CD4-positive, alpha-beta memory T cell (primary cell): ENCODE measurements around the gene ELAC1. TPM values are rescaled to one million over a fixed set of nuclear protein-coding genes. Genes with fewer than 3 reads are reported as not detected.

Experiments
- CTCF ChIA-PET: fragments of 350-600 bp; sonication (Branson Sonifier 250); formaldehyde crosslinking; loops from one replicate; lab custom pipeline; 2021; ENCODE audit warnings: inconsistent platforms; ENCODE audit not compliant: partially characterized antibody; lab: Charles Lee
- POLR2A ChIA-PET: fragments of 350-600 bp; sonication (Branson Sonifier 250); formaldehyde crosslinking; loops from one replicate; lab custom pipeline; 2021; ENCODE audit not compliant: partially characterized antibody; lab: Charles Lee
- DNase-seq, 5 donors: peaks; one replicate each; pipeline versions ENCODE4 v3.0.0 to v3.0.0-alpha.2; 2020 to 2022; ENCODE audit warnings: mixed read lengths in 1 of 5
- H3K27ac ChIP-seq: one replicate; pipeline ENCODE4 v1.7.0; 2013; ENCODE audit warnings: low read depth, low read length
- H3K27me3 ChIP-seq: 2 replicates; pipeline ENCODE4 v1.7.0; 2013; ENCODE audit warnings: mild to moderate bottlenecking, low read length, moderate library complexity; ENCODE audit not compliant: insufficient read depth
- H3K36me3 ChIP-seq: 2 replicates; pipeline ENCODE4 v1.7.0; 2013; ENCODE audit warnings: mild to moderate bottlenecking, low read length, moderate library complexity; ENCODE audit not compliant: insufficient read depth
- H3K4me1 ChIP-seq: 2 replicates; pipeline ENCODE4 v1.7.0; 2013; ENCODE audit warnings: mild to moderate bottlenecking, low read length, moderate library complexity; ENCODE audit not compliant: insufficient read depth
- H3K4me3 ChIP-seq, 2 donors: one replicate each; pipeline ENCODE4 v1.7.0; 2013; ENCODE audit warnings: low read length in 2 of 2, mild to moderate bottlenecking in 1 of 2
- H3K9me3 ChIP-seq, 2 donors: one replicate each; pipeline ENCODE4 v1.7.0; 2013; ENCODE audit warnings: low read length in 2 of 2, control low read depth in 1 of 2; ENCODE audit not compliant: control insufficient read depth in 1 of 2
- H3K27ac Mint-ChIP-seq, 7 donors: one replicate each; pipeline ENCODE4 v1.8.0; 2020 to 2021; ENCODE audit warnings: mixed read lengths in 7 of 7, mild to moderate bottlenecking in 6 of 7, inconsistent platforms in 3 of 7, moderate library complexity in 3 of 7
- H3K27me3 Mint-ChIP-seq, 2 donors: one replicate each; pipeline ENCODE4 v1.8.0; 2020 to 2021; ENCODE audit warnings: mixed read lengths in 2 of 2
- H3K36me3 Mint-ChIP-seq, 2 donors: one replicate each; pipeline ENCODE4 v1.8.0; 2020 to 2021; ENCODE audit warnings: mixed read lengths in 2 of 2, inconsistent platforms in 1 of 2, mild to moderate bottlenecking in 1 of 2
- H3K4me1 Mint-ChIP-seq, 4 donors: one replicate each; pipeline ENCODE4 v1.8.0; 2020 to 2021; ENCODE audit warnings: mixed read lengths in 4 of 4, mild to moderate bottlenecking in 1 of 4
- H3K4me3 Mint-ChIP-seq, 8 donors: one replicate each; pipeline ENCODE4 v1.8.0; 2020 to 2021; ENCODE audit warnings: mixed read lengths in 8 of 8, mild to moderate bottlenecking in 7 of 8, moderate library complexity in 6 of 8, inconsistent platforms in 3 of 8
- H3K9me3 Mint-ChIP-seq, 8 donors: one replicate each; pipeline ENCODE4 v1.8.0; 2020 to 2021; ENCODE audit warnings: mixed read lengths in 8 of 8, mild to moderate bottlenecking in 5 of 8, inconsistent platforms in 3 of 8, moderate library complexity in 1 of 8
- intact Hi-C: fragments of 100-400 bp; cut with micrococcal nuclease; formaldehyde crosslinking; loops from one replicate; pipeline ENCODE4 v1.15.1; 2023
- polyA plus RNA-seq, 2 donors: library from polyadenylated mRNA; unstranded; fragments of 300-500 nt; fragmentation: Illumina TruSeq; gene quantifications; one replicate each; pipeline ENCODE4 v1.2.3, GENCODE V29; 2021
- total RNA-seq, 2 experiments: library from RNA; stranded (reverse); gene quantifications; one replicate each; pipeline ENCODE4 v1.2.3, GENCODE V29; 2021

Gene ELAC1
- total and polyA plus RNA-seq, 4 experiments from 2014 or later, result 11.6 to 18.5 (median 13.5) TPM

GRCh38 chr18:51006061-51006818 is 38.4 kb downstream of the ELAC1 start:
- POLR2A ChIA-PET, result no interaction called here

GRCh38 chr18:51006948-51007789 is 39.3 kb downstream of the ELAC1 start:
- ChIA-PET CTCF (no interaction called here), POLR2A (no interaction called here)
- H3K9me3 Mint-ChIP-seq, result peaks cover 0 to 3% (median 0%) of the 10 kb centered on the region in 8 donors
- Histone ChIP-seq H3K27me3 (no peaks in the 10 kb centered on the region), H3K36me3 (no peaks in the 10 kb centered on the region), H3K4me1 (no peaks in the 10 kb centered on the region), H3K4me3 (no peak overlapping the region), H3K9me3 (no peaks in the 10 kb centered on the region), H3K27ac (no peak overlapping the region)
- intact Hi-C loops, result no loop called here
- H3K36me3 Mint-ChIP-seq, result no peaks in the 10 kb centered on the region
- no peak for DNase-seq
- H3K27ac Mint-ChIP-seq, result no peak overlapping the region
- H3K4me3 Mint-ChIP-seq, result no peak overlapping the region
- no peaks in the 10 kb centered on the region for H3K4me1 Mint-ChIP-seq
- H3K27me3 Mint-ChIP-seq, result no peaks in the 10 kb centered on the region

More at GRCh38 chr18:51006061-51006818, 38.4 kb downstream of the ELAC1 start:
- CTCF ChIA-PET, result no interaction called here
- no peaks in the 10 kb centered on the region for H3K27me3 ChIP-seq
- intact Hi-C loops, result no loop called here
- no peak overlapping the region for H3K4me3 Mint-ChIP-seq
- no peak overlapping the region for H3K27ac ChIP-seq
- DNase-seq, result no peak
- no peaks in the 10 kb centered on the region for H3K36me3 ChIP-seq
- H3K4me1 Mint-ChIP-seq, result no peaks in the 10 kb centered on the region
- H3K9me3 Mint-ChIP-seq, result peaks cover 0 to 6% (median 1%) of the 10 kb centered on the region in 8 donors
- H3K36me3 Mint-ChIP-seq, result peaks cover 3 to 9% of the 10 kb centered on the region in 2 donors
- H3K9me3 ChIP-seq, result no peaks in the 10 kb centered on the region
- no peak overlapping the region for H3K27ac Mint-ChIP-seq
- no peaks in the 10 kb centered on the region for H3K4me1 ChIP-seq
- H3K4me3 ChIP-seq, result no peak overlapping the region
- H3K27me3 Mint-ChIP-seq, result no peaks in the 10 kb centered on the region

GRCh38 chr18:51007790-51008139 is 39.9 kb downstream of the ELAC1 start:
- Mint-ChIP-seq H3K9me3 (peaks cover 0 to 3% (median 0%) of the 10 kb centered on the region in 8 donors), H3K27ac (no peak overlapping the region), H3K36me3 (no peaks in the 10 kb centered on the region), H3K27me3 (no peaks in the 10 kb centered on the region), H3K4me1 (no peaks in the 10 kb centered on the region), H3K4me3 (no peak overlapping the region)
- Histone ChIP-seq H3K4me3 (no peak overlapping the region), H3K36me3 (no peaks in the 10 kb centered on the region), H3K27ac (no peak overlapping the region), H3K27me3 (no peaks in the 10 kb centered on the region), H3K9me3 (no peaks in the 10 kb centered on the region), H3K4me1 (no peaks in the 10 kb centered on the region)
- CTCF ChIA-PET, result no interaction called here
- no peak for DNase-seq
- intact Hi-C loops, result no loop called here
- POLR2A ChIA-PET, result no interaction called here

GRCh38 chr18:51009072-51009471 is 41.2 kb downstream of the ELAC1 start:
- no peaks in the 10 kb centered on the region for H3K36me3 Mint-ChIP-seq
- no peak for DNase-seq
- no peaks in the 10 kb centered on the region for H3K27me3 Mint-ChIP-seq
- Histone ChIP-seq H3K4me1 (no peaks in the 10 kb centered on the region), H3K27ac (no peak overlapping the region), H3K27me3 (no peaks in the 10 kb centered on the region), H3K9me3 (no peaks in the 10 kb centered on the region), H3K36me3 (no peaks in the 10 kb centered on the region), H3K4me3 (no peak overlapping the region)
- CTCF ChIA-PET, result interaction anchor here (0.6 kb wide), 1 partner anchor 14 kb away, joined by 3 read pairs; no protein-coding TSS in a partner anchor
- H3K4me1 Mint-ChIP-seq, result no peaks in the 10 kb centered on the region
- POLR2A ChIA-PET, result interaction anchor here (0.5 kb wide), 1 partner anchor 265 kb away, joined by 3 read pairs; no protein-coding TSS in a partner anchor
- intact Hi-C loops, result no loop called here
- H3K9me3 Mint-ChIP-seq, result peaks cover 0 to 3% (median 0%) of the 10 kb centered on the region in 8 donors
- peak overlapping the region in 2 of 7 donors; percentile 20 to 37 for H3K27ac Mint-ChIP-seq
- no peak overlapping the region for H3K4me3 Mint-ChIP-seq

- Histone ChIP-seq H3K9me3 (no peaks in the 10 kb centered on the region), H3K36me3 (no peaks in the 10 kb centered on the region), H3K4me1 (no peaks in the 10 kb centered on the region), H3K27me3 (no peaks in the 10 kb centered on the region), H3K27ac (no peak overlapping the region), H3K4me3 (no peak overlapping the region)
- H3K4me3 Mint-ChIP-seq, result no peak overlapping the region
- ChIA-PET CTCF (interaction anchor here (0.5 kb wide), 1 partner anchor 17 kb away, joined by 4 read pairs; no protein-coding TSS in a partner anchor), POLR2A (no interaction called here)
- no peaks in the 10 kb centered on the region for H3K27me3 Mint-ChIP-seq
- peaks cover 0 to 4% of the 10 kb centered on the region in 2 donors for H3K36me3 Mint-ChIP-seq
- no peak overlapping the region for H3K27ac Mint-ChIP-seq
- no peaks in the 10 kb centered on the region for H3K4me1 Mint-ChIP-seq
- DNase-seq, result no peak
- intact Hi-C loops, result no loop called here
- H3K9me3 Mint-ChIP-seq, result peaks cover 0 to 3% (median 0%) of the 10 kb centered on the region in 8 donors
These were observed 42.4 kb downstream of the ELAC1 start for GRCh38 chr18:51010218-51010617.

- Histone ChIP-seq H3K36me3 (no peaks in the 10 kb centered on the region), H3K27ac (no peak overlapping the region), H3K9me3 (no peaks in the 10 kb centered on the region), H3K27me3 (no peaks in the 10 kb centered on the region), H3K4me1 (no peaks in the 10 kb centered on the region), H3K4me3 (no peak overlapping the region)
- no peak for DNase-seq
- H3K4me1 Mint-ChIP-seq, result peaks cover 0 to 1% (median 0%) of the 10 kb centered on the region in 4 donors
- H3K36me3 Mint-ChIP-seq, result peaks cover 0 to 4% of the 10 kb centered on the region in 2 donors
- H3K4me3 Mint-ChIP-seq, result no peak overlapping the region
- peaks cover 0 to 3% (median 0%) of the 10 kb centered on the region in 8 donors for H3K9me3 Mint-ChIP-seq
- POLR2A ChIA-PET, result no interaction called here
- intact Hi-C loops, result no loop called here
- no peaks in the 10 kb centered on the region for H3K27me3 Mint-ChIP-seq
- H3K27ac Mint-ChIP-seq, result no peak overlapping the region
- CTCF ChIA-PET, result no interaction called here
These were observed 43.9 kb downstream of the ELAC1 start for GRCh38 chr18:51011709-51012108.

- H3K27me3 ChIP-seq, result no peaks in the 10 kb centered on the region
- no peak for DNase-seq
- Mint-ChIP-seq H3K27me3 (no peaks in the 10 kb centered on the region), H3K4me1 (peaks cover 0 to 2% (median 1%) of the 10 kb centered on the region in 4 donors), H3K9me3 (peaks cover 0 to 3% (median 0%) of the 10 kb centered on the region in 8 donors), H3K4me3 (peak overlapping the region in 1 of 8 donors; percentile 10), H3K36me3 (peaks cover 0 to 4% of the 10 kb centered on the region in 2 donors), H3K27ac (no peak overlapping the region)
- H3K36me3 ChIP-seq, result no peaks in the 10 kb centered on the region
- H3K4me1 ChIP-seq, result no peaks in the 10 kb centered on the region
- H3K4me3 ChIP-seq, result no peak overlapping the region
- CTCF ChIA-PET, result no interaction called here
- no peaks in the 10 kb centered on the region for H3K9me3 ChIP-seq
- no peak overlapping the region for H3K27ac ChIP-seq
- intact Hi-C loops, result no loop called here
- POLR2A ChIA-PET, result no interaction called here
These were observed 44.6 kb downstream of the ELAC1 start for GRCh38 chr18:51012441-51012840.
